Body of pancreas (tissue), 4 donors: ENCODE data around the gene STXBP4. TPM values are rescaled to one million over a fixed set of nuclear protein-coding genes. Genes with fewer than 3 reads are reported as not detected.

ENCODE experiments used
- ATAC-seq: fragments of 150-250 bp; one replicate; pipeline ENCODE4 v1.9.1; 2016
- DNase-seq, 4 donors: peaks; one replicate each; pipeline ENCODE4 v3.0.0-alpha.2; 2019
- H3K27ac ChIP-seq, 4 donors: fragments of 200-600 bp; sonication (generic); 1 replicate in 3 of 4; 2 replicates in 1 of 4; pipeline versions ENCODE4 v1.5.1 to v1.6.1; 2016 to 2019; ENCODE audit warnings: mild to moderate bottlenecking in 1 of 4, mixed read lengths in 1 of 4, moderate library complexity in 1 of 4
- H3K27me3 ChIP-seq, 2 donors: fragments of 200-600 bp; sonication (generic); one replicate each; pipeline ENCODE4 v1.6.0; 2016; ENCODE audit warnings: mild to moderate bottlenecking in 1 of 2
- H3K36me3 ChIP-seq, 2 donors: fragments of 200-600 bp; sonication (generic); replicated peaks in 1 of 2; 2 replicates each; pipeline ENCODE4 v1.5.1; 2016; ENCODE audit warnings: low read depth in 2 of 2; ENCODE audit not compliant: insufficient read depth in 1 of 2
- H3K4me1 ChIP-seq: fragments of 200-600 bp; sonication (generic); one replicate; pipeline ENCODE4 v1.6.0; 2016
- H3K4me3 ChIP-seq, 2 donors: fragments of 200-600 bp; sonication (generic); 1 replicate in 1 of 2; 2 replicates in 1 of 2; pipeline ENCODE4 v1.5.1; 2016 to 2019
- H3K9me3 ChIP-seq, 3 donors: fragments of 200-600 bp; sonication (generic); 1 replicate in 2 of 3; 2 replicates in 1 of 3; pipeline ENCODE4 v1.5.1; 2016
- POLR2A ChIP-seq, 3 donors: fragments of 450-650 bp; IDR thresholded peaks; one replicate each; pipeline ENCODE4 v1.6.1; 2016; ENCODE audit warnings: antibody characterized with exemption in 3 of 3, mild to moderate bottlenecking in 2 of 3
- WGBS, 2 donors: methylation state at CpG; one replicate each; pipeline ENCODE4 v1.1.5; 2017; 5-methylcytosine and 5-hydroxymethylcytosine counted together
- intact Hi-C: fragments of 100-400 bp; cut with DNase I; formaldehyde crosslinking; loops from one replicate; pipeline ENCODE4 v1.15.1; 2023
- total RNA-seq, 2 donors: library from RNA; depleted of rRNA; stranded (reverse); fragments of >200 nt; gene quantifications; one replicate each; pipeline ENCODE4 v1.1.0, GENCODE V29; 2016
- TF ChIP-seq, protein P1 (sequence below), 7 experiments: fragments of 450-650 bp in 4 of 7; fragments of 200-600 bp in 3 of 7; sonication (generic) in 3 of 7; IDR thresholded peaks; one replicate each; pipeline ENCODE4 v1.5.1; 2016 to 2019; ENCODE audit warnings: antibody characterized with exemption in 7 of 7

Gene STXBP4
- total RNA-seq, 2 donors from 2014 or later, result 3.6 to 9.3 TPM

DNA sequence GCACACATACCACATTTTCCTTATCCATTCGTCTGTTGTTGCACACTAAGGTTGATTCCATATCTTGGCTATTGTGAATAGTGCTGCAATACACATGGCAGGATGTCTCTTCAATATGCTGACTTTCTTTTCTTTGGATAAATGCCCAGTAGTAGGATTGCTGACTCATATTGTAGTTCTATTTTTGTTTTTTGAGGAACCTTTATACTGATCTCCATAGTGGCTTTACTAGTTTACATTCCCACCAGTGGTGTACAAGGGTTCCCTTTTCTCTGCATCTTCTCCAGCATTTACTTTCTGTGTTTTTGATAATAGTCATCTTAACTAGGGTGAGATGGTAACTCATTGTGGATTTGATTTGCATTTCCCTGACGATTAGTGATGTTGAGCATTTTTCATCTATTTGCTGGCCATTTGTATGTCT is 118.1 kb downstream of the STXBP4 start:
- no peak for ATAC-seq
- no peaks in the 10 kb centered on the region for H3K9me3 ChIP-seq
- no peak overlapping the region for H3K27ac ChIP-seq
- H3K27me3 ChIP-seq, result no peaks in the 10 kb centered on the region
- H3K4me3 ChIP-seq, result no peak overlapping the region
- no peaks in the 10 kb centered on the region for H3K4me1 ChIP-seq
- peaks cover 0 to 6% of the 10 kb centered on the region in 2 donors for H3K36me3 ChIP-seq
- TF ChIP-seq POLR2A (IDR thresholded peaks at IDR 0.05), result no peak
- TF ChIP-seq, protein P1, sequence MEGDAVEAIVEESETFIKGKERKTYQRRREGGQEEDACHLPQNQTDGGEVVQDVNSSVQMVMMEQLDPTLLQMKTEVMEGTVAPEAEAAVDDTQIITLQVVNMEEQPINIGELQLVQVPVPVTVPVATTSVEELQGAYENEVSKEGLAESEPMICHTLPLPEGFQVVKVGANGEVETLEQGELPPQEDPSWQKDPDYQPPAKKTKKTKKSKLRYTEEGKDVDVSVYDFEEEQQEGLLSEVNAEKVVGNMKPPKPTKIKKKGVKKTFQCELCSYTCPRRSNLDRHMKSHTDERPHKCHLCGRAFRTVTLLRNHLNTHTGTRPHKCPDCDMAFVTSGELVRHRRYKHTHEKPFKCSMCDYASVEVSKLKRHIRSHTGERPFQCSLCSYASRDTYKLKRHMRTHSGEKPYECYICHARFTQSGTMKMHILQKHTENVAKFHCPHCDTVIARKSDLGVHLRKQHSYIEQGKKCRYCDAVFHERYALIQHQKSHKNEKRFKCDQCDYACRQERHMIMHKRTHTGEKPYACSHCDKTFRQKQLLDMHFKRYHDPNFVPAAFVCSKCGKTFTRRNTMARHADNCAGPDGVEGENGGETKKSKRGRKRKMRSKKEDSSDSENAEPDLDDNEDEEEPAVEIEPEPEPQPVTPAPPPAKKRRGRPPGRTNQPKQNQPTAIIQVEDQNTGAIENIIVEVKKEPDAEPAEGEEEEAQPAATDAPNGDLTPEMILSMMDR (IDR thresholded peaks at IDR 0.05), result no peak
- DNase-seq, result no peak
- intact Hi-C loops, result no loop called here
- 61 to 67% methylated on average over 2 of the region's 2 CpGs for WGBS, 2 donors

DNA sequence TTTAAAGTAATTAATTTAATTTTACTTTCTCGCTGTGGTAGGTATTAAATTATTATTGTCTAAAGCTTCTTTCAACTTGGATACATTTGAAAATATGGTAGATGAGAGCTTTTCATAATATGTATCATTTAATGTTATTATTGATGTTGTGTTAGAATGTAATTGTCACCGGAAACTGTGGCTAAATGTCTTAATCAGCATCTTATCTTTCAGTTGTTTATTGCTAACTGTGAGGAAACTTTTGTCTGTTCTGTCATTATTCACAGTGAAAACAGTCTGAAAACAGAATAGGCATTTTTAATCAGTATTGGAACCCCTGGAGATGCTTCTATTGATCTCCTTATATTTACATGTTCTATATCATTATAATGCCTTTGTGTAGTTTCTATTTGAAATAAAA is 120.7 kb downstream of the STXBP4 start:
- DNase-seq (no peak), ATAC-seq (no peak)
- Histone ChIP-seq H3K9me3 (no peaks in the 10 kb centered on the region), H3K27ac (no peak overlapping the region), H3K4me3 (no peak overlapping the region), H3K4me1 (no peaks in the 10 kb centered on the region), H3K27me3 (no peaks in the 10 kb centered on the region), H3K36me3 (no peaks in the 10 kb centered on the region)
- TF ChIP-seq POLR2A (IDR thresholded peaks at IDR 0.05), result no peak
- TF ChIP-seq, protein P1 (IDR thresholded peaks at IDR 0.05), result no peak
- WGBS, 2 donors, result 88 to 91% methylated on average over 2 of the region's 2 CpGs
- intact Hi-C loops, result no loop called here

DNA sequence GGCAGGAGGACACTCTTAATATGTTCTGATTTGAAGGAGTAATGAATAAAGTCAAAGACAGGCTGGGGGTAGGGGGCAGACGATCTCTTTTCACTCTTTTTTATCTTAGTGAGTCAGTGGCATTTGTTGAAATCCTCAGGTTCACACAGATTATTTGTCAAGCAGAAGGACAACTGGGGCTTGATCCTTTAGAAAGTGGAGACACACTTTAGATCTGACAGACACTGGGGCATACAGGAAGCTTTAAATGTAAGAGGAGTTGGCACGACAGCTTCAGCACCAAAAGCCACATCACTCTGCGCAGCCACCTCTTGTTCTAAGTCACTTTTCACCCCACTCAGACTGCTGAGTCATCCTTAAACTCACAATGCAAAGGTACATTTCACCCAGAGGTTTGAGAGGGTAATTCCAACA is 121.5 kb downstream of the STXBP4 start:
- intact Hi-C loops, result no loop called here
- no peaks in the 10 kb centered on the region for H3K9me3 ChIP-seq
- no peaks in the 10 kb centered on the region for H3K4me1 ChIP-seq
- no peaks in the 10 kb centered on the region for H3K27me3 ChIP-seq
- DNase-seq (no peak), ATAC-seq (no peak)
- TF ChIP-seq POLR2A (IDR thresholded peaks at IDR 0.05), result no peak
- TF ChIP-seq, protein P1 (IDR thresholded peaks at IDR 0.05), result no peak
- H3K36me3 ChIP-seq, result no peaks in the 10 kb centered on the region
- 80 to 89% methylated on average over 3 of the region's 3 CpGs for WGBS, 2 donors
- no peak overlapping the region for H3K4me3 ChIP-seq
- no peak overlapping the region for H3K27ac ChIP-seq

DNA sequence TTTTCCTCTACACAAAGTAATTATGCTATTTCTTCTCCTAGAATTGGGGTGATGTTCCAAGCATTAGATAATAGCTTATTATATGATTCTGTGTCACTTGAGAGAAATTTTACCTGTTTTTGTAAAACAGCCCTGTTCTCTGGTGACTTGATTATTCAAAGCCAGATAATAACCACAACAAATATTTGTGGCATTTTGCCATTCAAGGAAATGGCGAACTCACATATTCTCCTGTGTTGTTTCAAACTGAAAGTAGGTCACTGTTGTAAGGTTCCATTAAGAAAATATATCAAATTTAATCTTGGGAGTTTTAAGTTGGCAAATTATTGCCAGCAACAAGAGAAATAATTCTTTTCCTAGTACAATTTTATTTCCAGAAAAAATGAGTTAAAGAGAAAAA is 124.8 kb downstream of the STXBP4 start:
- WGBS, 2 donors, result 50 to 56% methylated on average over 1 of the region's 1 CpG
- Histone ChIP-seq H3K36me3 (no peaks in the 10 kb centered on the region), H3K4me3 (no peak overlapping the region), H3K27me3 (no peaks in the 10 kb centered on the region), H3K27ac (no peak overlapping the region), H3K4me1 (no peaks in the 10 kb centered on the region), H3K9me3 (no peaks in the 10 kb centered on the region)
- ATAC-seq, result no peak
- intact Hi-C loops, result no loop called here
- no peak for TF ChIP-seq POLR2A (IDR thresholded peaks at IDR 0.05)
- TF ChIP-seq, protein P1 (IDR thresholded peaks at IDR 0.05), result no peak
- DNase-seq, result no peak

DNA sequence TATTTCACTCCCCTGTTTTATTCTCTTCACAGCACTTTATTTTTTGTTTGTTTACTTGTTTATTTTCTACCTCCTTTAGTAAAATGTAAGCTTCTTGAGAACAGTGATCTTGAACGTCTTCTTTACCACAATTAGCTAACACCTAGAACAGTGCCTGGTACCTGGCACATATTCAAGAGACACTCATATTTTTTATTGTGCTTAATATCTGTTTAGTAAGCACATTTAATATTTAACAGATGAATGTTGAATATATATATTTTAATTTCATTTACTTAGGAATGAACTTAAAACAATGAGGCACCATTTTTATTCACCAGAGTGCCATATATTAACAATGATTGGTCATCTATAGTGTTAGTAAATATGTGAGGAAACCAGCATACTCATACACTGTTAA is 130.2 kb downstream of the STXBP4 start:
- Histone ChIP-seq H3K4me1 (no peaks in the 10 kb centered on the region), H3K36me3 (no peaks in the 10 kb centered on the region), H3K27me3 (no peaks in the 10 kb centered on the region), H3K4me3 (no peak overlapping the region), H3K9me3 (no peaks in the 10 kb centered on the region), H3K27ac (no peak overlapping the region)
- intact Hi-C loops, result no loop called here
- TF ChIP-seq, protein P1 (IDR thresholded peaks at IDR 0.05), result no peak
- no peak for TF ChIP-seq POLR2A (IDR thresholded peaks at IDR 0.05)
- no peak for ATAC-seq
- DNase-seq, result no peak
- WGBS, 2 donors, result 92 to 96% methylated on average over 1 of the region's 1 CpG
